Activated B cell treated with CpG ODN at 0.5 μM for 24 hours (primary cell): ENCODE measurements around the gene STYXL2. TPM values are rescaled to one million over a fixed set of nuclear protein-coding genes. Genes with fewer than 3 reads are reported as not detected.

Source experiments
- ATAC-seq: fragments of 200-7000 bp; cut with Tn5 transposase; one replicate; pipeline ENCODE4 v1.10.0; 2021; ENCODE audit warnings: low read depth, mild to moderate bottlenecking, moderate library complexity
- CTCF ChIA-PET: fragments of 350-600 bp; sonication (Branson Sonifier 250); formaldehyde crosslinking; loops from one replicate; lab custom pipeline; 2021; ENCODE audit warnings: antibody characterized with exemption; lab: Charles Lee
- POLR2A ChIA-PET: fragments of 350-600 bp; sonication (Branson Sonifier 250); formaldehyde crosslinking; loops from one replicate; lab custom pipeline; 2021; ENCODE audit warnings: antibody characterized with exemption; lab: Charles Lee
- DNase-seq: peaks from one replicate; pipeline ENCODE4 v3.0.0; 2022
- H3K27ac Mint-ChIP-seq: one replicate; pipeline ENCODE4 v1.8.0; 2020; ENCODE audit warnings: mixed read lengths
- H3K27me3 Mint-ChIP-seq: one replicate; pipeline ENCODE4 v1.8.0; 2021; ENCODE audit warnings: mixed read lengths
- H3K36me3 Mint-ChIP-seq: one replicate; pipeline ENCODE4 v1.8.0; 2021; ENCODE audit warnings: low read depth, mixed read lengths
- H3K4me1 Mint-ChIP-seq: one replicate; pipeline ENCODE4 v1.8.0; 2021; ENCODE audit warnings: mixed read lengths
- H3K4me3 Mint-ChIP-seq: one replicate; pipeline ENCODE4 v1.8.0; 2020; ENCODE audit warnings: mild to moderate bottlenecking, mixed read lengths
- H3K9me3 Mint-ChIP-seq: one replicate; pipeline ENCODE4 v1.8.0; 2020; ENCODE audit warnings: mixed read lengths
- intact Hi-C: fragments of 100-400 bp; cut with micrococcal nuclease; formaldehyde crosslinking; loops from one replicate; pipeline ENCODE4 v1.15.1; 2024
- total RNA-seq: library from RNA; stranded (reverse); gene quantifications from 2 replicates; pipeline ENCODE4 v1.2.3, GENCODE V29; 2022
- TF ChIP-seq, protein P1 (sequence below): fragments of 200-600 bp; IDR thresholded peaks from one replicate; pipeline ENCODE4 v1.8.0; 2022; ENCODE audit warnings: antibody characterized with exemption, mild to moderate bottlenecking

Gene STYXL2
- total RNA-seq, 1 donor from 2014 or later: not detected

DNA sequence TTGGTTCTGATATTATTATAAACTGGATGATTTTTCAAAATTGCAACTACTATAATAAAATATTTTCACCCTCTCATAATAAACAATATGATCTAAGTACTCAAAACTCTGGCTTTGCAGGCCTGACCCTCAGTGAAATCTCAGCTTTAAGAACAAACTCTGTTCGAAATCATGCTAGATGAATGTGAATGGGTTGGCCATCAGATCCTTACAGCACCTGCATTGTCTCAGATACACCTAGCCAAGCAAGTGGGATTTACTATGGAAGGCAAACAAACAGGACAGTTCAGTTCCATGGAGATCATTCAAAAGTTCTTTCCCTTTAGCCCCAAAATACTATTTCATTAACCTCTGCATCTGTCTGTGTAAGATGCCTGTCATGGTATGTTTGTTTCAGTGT, 44.8 kb downstream of the STYXL2 start:
- Mint-ChIP-seq H3K4me1 (no peaks in the 10 kb centered on the region), H3K36me3 (no peaks in the 10 kb centered on the region), H3K27me3 (peaks cover 10% of the 10 kb centered on the region), H3K27ac (no peak overlapping the region), H3K9me3 (no peaks in the 10 kb centered on the region), H3K4me3 (no peak overlapping the region)
- ChIA-PET CTCF (no interaction called here), POLR2A (no interaction called here)
- intact Hi-C loops: no loop called here
- DNase-seq: no peak
- TF ChIP-seq, protein P1, sequence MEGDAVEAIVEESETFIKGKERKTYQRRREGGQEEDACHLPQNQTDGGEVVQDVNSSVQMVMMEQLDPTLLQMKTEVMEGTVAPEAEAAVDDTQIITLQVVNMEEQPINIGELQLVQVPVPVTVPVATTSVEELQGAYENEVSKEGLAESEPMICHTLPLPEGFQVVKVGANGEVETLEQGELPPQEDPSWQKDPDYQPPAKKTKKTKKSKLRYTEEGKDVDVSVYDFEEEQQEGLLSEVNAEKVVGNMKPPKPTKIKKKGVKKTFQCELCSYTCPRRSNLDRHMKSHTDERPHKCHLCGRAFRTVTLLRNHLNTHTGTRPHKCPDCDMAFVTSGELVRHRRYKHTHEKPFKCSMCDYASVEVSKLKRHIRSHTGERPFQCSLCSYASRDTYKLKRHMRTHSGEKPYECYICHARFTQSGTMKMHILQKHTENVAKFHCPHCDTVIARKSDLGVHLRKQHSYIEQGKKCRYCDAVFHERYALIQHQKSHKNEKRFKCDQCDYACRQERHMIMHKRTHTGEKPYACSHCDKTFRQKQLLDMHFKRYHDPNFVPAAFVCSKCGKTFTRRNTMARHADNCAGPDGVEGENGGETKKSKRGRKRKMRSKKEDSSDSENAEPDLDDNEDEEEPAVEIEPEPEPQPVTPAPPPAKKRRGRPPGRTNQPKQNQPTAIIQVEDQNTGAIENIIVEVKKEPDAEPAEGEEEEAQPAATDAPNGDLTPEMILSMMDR: no peak
- ATAC-seq: no peak

DNA sequence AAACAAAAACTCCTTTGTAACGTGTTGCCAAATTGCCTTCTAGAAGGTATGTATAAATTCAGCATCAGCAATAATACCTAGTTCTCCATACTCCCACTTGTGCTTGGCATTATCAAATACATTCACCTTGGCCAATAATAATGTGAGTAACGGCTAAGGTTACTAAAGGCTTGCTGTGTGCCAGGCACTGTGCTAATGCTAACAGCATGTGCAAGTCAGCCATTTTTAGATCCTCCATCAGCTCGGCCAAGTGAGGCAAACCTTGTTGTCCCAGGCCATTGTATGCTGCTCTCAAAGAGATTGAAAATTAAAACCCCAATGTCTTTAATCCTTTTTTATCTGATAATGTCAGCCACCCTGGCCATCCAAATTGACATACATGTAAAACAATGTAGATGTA, 48.1 kb downstream of the STYXL2 start:
- H3K9me3 Mint-ChIP-seq: peaks cover 6% of the 10 kb centered on the region
- DNase-seq (no peak), ATAC-seq (no peak)
- CTCF ChIA-PET: no interaction called here
- no peaks in the 10 kb centered on the region for H3K4me1 Mint-ChIP-seq
- peaks cover 2% of the 10 kb centered on the region for H3K36me3 Mint-ChIP-seq
- POLR2A ChIA-PET: no interaction called here
- intact Hi-C loops: no loop called here
- no peak overlapping the region for H3K4me3 Mint-ChIP-seq
- no peak overlapping the region for H3K27ac Mint-ChIP-seq
- TF ChIP-seq, protein P1: no peak
- H3K27me3 Mint-ChIP-seq: peaks cover 24% of the 10 kb centered on the region

Other genes starting within 250 kb of the STYXL2 start
- gene TADA1, start 217.8 kb upstream of the STYXL2 start, total RNA-seq: 13.6 and 15.3 TPM in 2 replicates
- 1.00 and 1.2 TPM in 2 replicates for gene ILDR2, start 118.5 kb upstream of the STYXL2 start, total RNA-seq
- not detected in 2 replicates for gene MAEL, start 104.8 kb upstream of the STYXL2 start, total RNA-seq
- not detected in 2 replicates for gene GPA33, start 3.7 kb upstream of the STYXL2 start, total RNA-seq
- 30.5 and 35.5 TPM in 2 replicates for gene POU2F1, start 126.8 kb downstream of the STYXL2 start, total RNA-seq